COLO668 (cell line): ENCODE measurements around the gene CKM.
"Not testable (repeated sequence)": the region's sequence is repeated elsewhere in the genome, so short reads cannot be mapped to it uniquely, and the experiment has no call there.

Experiments
- DNase-seq: peaks from one replicate; lab custom pipeline; 2025; ENCODE audit not compliant: unreplicated experiment; lab: John Stamatoyannopoulos, UW

The CKM gene

GRCh38 chr19:45349430-45349941, 26.8 kb upstream of the CKM start:
- no peak for DNase-seq

GRCh38 chr19:45349126-45349415, 26.4 kb upstream of the CKM start:
- DNase-seq, result no peak

GRCh38 chr19:45348367-45349125, 25.9 kb upstream of the CKM start:
- DNase-seq, result no peak

- no peak for DNase-seq
These were observed 25.1 kb upstream of the CKM start for GRCh38 chr19:45347570-45348366.

GRCh38 chr19:45346449-45346848, 23.8 kb upstream of the CKM start:
- peak; percentile 24 for DNase-seq

- DNase-seq, result no peak
These were observed 22.8 kb upstream of the CKM start for GRCh38 chr19:45345506-45345860.

GRCh38 chr19:45344621-45345505, 22.2 kb upstream of the CKM start:
- no peak for DNase-seq

GRCh38 chr19:45342911-45343310, 20.2 kb upstream of the CKM start:
- no peak for DNase-seq

GRCh38 chr19:45340899-45341453, 18.3 kb upstream of the CKM start:
- DNase-seq, result no peak

GRCh38 chr19:45340232-45340898, 17.7 kb upstream of the CKM start, which contains the start of gene KLC3:
Gene KLC3 (plus strand): TSS chr19:45340750. CDS start chr19:45345542, 4,792 bp downstream.
- DNase-seq, result peak; percentile 43

- DNase-seq, result no peak
These were observed 17.0 kb upstream of the CKM start for GRCh38 chr19:45339629-45340028.

GRCh38 chr19:45336696-45337251, 14.1 kb upstream of the CKM start:
- DNase-seq, result no peak

- not testable (repeated sequence) for DNase-seq
These were observed 12.2 kb upstream of the CKM start for GRCh38 chr19:45334881-45335280.

- DNase-seq, result no peak
These were observed 11.1 kb upstream of the CKM start for GRCh38 chr19:45333609-45334303.

GRCh38 chr19:45331411-45331810, 8.7 kb upstream of the CKM start:
- peak; percentile 19 for DNase-seq

- no peak for DNase-seq
These were observed 4.9 kb upstream of the CKM start for GRCh38 chr19:45327404-45328143.

GRCh38 chr19:45324349-45324907, 1.8 kb upstream of the CKM start:
- no peak for DNase-seq

GRCh38 chr19:45323671-45324081, 1.0 kb upstream of the CKM start:
- no peak for DNase-seq

GRCh38 chr19:45322311-45322710, 364 bp downstream of the CKM start:
- DNase-seq, result peak; percentile 12
